GM19468 (cell line): Measurements from ENCODE around the gene PLCL2.

Experiments
- ATAC-seq: cut with Tn5 transposase; IDR thresholded peaks from one replicate; pipeline ENCODE4 v1.9.1; 2021; ENCODE audit warnings: mild to moderate bottlenecking, moderate library complexity, moderate number of reproducible peaks; ENCODE audit not compliant: unreplicated experiment; ENCODE audit errors: extremely low read depth

PLCL2 gene

DNA sequence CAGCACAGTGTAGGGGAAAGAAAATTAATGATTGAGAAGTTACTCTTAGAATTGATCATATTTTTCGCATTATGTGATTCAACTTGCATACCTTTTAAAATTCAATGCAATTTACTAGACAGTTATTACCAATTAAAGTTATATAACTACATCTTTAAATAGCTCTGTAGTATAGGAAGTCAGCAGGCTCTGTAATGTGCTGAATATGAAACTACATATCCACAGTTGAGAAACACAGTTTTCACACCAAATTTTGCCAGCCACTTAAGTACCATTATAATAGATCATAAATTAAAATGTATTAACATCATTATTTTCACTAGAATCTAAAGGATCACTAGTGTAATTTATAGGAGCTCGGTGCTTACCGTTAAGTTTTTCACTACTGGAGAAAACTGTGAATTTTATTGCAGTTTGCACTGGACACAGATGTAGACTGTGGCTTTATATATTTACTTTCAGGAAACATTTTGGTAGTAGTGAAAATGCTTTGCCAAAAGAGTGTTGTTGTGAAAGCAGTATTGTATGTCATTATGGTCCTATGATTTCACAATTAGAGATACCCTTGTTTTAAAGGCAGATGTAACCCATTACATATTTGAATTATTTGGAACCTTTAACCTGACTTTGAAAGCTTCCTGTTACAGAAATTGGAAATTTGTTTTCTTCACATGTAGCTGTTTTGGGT is 113.6 kb downstream of the PLCL2 start:
- no peak for ATAC-seq

DNA sequence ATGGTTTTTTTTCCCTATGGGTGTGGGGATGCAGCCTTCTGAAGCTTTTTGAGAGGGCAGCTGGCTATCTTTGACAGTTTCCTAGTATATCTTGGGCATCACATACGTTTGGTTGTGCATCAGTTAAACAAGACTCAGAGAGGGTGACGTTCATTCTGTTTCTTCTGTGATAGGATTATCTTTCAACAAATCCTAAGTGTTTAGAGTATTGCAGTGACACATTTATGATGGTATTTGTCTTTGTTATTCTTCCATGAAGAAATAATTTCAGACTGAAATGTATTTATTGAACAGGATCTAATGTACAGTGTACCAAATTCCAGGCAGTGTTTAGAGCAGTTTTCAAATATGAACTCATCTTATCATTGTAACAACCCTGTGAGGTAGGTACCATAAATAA is 114.4 kb downstream of the PLCL2 start:
- no peak for ATAC-seq

DNA sequence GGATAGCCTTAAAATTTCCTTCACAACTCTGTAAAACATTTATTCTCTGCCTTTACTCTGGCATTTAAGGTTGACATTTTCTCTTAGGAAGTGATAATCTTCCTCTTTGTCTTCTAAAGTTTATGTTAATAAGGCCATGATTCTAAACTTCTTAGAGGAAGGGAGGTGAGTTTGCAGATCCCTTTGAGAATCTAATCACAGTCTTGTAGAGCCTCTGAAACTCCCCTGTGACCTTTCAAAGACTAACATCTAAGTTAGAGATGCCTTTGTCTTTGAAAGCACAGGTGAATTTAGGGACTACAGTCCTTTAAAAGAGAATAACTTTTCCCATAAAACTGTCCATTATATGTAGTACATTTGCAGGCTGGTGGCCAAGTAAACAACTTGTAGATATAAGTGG is 115.1 kb downstream of the PLCL2 start:
- ATAC-seq, result no peak

DNA sequence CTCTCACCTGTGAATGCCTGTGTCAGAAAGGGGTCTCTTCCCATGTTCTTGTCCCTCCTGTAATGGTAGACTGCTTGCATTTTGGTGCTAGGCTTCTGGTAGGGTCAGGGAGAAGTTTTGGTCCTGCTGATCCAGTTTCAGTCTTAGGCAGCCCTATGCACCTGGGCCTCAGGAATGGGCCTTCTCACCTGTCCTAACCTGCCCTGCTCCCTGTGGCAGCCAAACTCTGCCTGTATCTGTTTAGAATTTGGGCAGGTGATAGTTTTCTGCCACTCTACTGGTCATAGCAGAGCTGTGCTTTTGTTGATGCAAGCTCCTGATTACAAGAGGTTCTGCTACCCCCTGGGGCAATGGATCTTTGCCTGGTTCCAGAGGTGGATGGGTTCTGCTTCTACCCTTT is 118.7 kb downstream of the PLCL2 start:
- ATAC-seq, result no peak

DNA sequence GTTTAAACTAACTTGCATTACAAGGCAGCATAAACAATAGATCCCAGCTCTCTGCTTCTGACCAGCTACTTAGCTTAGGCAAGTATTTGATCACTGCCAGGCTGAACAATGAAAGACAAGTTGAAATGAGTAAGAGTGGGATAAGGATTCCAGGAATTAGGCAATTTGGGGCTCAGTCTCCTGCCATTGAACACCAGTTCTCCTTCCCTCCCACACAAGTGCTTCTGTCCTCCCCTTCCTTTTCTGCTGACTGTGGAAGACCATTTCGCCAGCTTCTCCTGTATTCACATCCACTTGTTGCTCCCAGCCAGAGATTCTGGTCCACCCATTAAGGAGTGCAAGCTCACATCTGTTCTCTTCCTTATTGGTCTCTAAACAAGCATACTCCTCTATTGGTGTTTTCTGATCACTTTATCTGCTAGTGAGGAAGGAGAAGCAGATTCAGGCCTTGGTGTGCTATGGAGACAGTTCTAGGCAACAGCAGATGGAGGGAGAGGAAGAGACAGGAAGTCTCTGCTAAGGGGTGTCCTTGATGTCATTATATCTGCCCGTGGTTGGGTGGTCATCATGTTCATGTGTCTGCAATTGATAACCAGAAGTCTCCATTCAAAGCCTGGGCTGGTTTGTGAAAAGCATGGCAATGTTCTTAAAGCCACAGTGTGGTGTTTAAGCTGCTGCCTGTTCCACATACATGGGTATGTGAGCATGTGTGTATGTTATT is 121.5 kb downstream of the PLCL2 start:
- no peak for ATAC-seq

DNA sequence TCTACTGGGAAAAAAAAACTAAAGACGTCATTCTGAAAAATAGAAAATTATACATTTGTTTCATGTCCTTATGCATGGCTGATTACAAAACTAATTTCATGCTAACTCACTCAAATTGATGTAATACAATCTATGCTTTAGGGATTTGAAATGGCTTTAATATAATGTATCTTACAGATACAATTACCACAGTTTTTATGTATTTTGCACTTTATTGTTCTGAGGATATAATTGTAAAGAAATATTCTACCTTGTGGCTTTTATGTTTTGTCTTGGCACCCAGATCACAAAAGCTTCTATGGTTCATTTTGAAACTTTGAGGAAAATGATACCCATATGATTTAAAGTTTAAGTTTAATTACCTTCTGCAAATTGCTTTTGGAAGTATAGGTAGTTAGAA is 122.5 kb downstream of the PLCL2 start:
- no peak for ATAC-seq

DNA sequence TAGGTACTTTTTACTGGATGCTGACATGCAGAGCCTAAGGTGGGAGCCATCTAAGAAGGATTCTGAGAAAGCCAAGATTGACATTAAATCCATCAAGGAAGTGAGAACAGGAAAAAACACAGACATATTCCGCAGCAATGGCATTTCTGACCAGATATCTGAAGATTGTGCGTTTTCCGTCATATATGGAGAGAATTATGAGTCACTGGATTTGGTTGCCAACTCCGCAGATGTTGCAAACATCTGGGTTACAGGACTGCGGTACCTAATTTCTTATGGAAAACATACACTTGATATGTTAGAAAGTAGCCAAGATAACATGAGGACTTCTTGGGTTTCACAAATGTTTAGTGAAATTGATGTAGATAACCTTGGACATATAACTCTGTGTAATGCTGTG is 125.1 kb downstream of the PLCL2 start:
- no peak for ATAC-seq

DNA sequence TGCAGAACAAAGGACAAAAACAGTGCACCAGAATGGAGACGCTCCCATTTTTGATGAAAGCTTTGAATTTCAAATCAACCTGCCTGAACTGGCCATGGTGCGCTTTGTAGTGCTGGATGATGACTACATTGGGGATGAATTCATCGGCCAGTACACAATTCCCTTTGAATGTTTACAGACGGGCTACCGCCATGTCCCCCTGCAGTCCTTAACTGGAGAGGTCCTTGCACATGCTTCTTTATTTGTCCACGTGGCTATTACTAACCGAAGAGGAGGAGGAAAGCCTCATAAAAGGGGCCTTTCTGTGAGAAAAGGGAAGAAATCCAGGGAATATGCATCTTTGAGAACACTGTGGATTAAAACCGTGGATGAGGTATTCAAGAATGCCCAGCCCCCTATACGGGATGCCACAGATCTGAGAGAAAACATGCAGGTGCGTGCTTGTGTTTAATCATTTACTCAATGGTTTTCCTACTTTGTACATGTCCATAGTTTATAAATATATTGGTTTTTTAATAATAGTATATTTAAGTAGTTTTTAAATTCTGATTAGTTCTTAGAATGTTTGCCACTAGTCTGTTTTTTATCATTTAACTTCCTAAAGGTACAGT is 127.1 kb downstream of the PLCL2 start:
- ATAC-seq, result no peak

DNA sequence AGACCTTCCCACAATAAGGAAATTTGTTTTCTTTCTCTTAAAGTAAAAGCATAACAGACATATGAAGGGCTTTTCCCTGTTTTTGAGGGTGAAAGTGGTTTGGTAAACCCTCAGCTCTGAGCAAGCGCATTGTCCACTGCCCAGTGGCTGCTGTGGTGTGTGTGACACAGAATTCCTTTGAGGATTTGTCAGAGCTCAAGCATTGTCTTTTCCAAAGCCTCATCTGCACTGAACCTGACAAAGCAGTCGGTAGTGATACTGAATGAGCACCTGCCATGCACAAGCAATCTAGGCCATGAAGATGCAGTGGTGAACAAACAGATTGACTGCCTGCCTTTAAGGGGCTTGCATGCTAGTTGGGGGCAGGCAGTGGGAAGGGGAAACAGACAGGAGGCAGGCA is 128.3 kb downstream of the PLCL2 start:
- ATAC-seq, result no peak

DNA sequence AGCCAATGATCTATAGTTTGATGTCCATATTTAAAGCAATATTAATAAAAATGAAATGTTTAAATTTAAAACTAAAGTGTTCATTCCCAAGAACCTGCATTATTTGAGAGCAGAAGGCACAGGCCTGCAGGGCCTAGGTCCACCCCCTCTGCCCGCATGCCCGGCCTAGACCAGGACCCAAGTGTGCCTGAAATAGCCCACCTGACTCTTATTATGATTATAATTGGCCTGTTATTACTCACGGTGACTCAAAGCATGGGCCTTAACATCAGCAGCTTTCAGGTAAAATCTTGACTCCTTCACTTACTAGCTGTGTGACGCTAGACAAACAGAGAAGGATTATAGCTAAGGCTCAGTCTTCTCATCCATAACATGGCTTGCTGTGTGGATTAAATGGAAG is 128.8 kb downstream of the PLCL2 start:
- no peak for ATAC-seq

DNA sequence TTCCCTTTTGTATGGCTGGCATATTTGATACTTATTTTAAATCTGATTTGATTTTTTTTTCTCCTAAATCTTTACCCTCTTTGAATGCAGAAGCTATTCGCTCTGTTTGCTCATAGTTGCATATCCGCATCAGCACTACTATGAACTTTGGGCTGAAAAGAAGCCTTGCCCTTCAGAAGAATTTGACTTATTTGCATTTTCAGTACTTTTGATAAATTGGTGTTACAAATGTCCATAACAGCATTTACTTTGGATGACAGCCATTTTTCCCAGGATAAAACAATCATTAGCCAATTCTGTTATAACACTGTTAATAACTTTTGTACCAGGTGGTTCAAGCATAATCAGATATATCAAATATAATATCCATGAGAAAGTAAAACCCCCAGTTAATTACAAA is 129.5 kb downstream of the PLCL2 start:
- no peak for ATAC-seq

DNA sequence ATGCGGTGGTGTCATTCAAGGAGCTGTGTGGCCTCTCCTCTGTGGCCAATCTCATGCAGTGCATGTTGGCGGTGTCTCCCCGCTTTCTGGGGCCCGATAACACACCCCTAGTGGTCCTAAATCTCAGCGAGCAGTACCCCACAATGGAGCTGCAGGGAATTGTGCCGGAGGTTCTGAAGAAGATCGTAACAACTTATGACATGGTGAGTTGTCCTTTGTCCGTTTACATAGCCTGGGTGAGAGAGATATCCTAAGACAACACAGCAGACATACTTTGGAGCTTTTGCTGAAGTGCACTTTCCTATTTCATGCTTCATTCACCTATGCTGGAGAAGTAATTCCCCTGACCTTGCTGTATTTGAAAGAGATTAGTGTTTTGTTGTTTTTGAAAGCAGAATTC is 130.0 kb downstream of the PLCL2 start:
- no peak for ATAC-seq

DNA sequence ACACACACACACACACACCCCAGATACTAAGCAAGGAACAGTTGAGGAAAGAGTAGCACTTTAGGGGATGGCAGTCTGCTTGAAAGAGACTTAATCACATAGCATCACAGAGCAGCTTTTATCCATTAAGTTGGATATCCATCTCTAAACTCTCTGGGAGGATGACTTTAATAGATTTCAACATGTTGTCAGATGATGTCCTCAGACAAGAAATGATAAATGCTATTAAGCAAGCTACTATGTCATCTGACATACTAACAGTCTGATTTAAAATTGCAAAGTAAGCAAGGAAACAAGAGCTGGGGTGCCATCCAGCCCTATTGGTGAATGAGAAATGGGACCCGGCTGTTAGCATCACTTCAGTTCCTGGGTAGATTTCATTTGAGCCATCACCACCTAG is 136.9 kb downstream of the PLCL2 start:
- no peak for ATAC-seq

DNA sequence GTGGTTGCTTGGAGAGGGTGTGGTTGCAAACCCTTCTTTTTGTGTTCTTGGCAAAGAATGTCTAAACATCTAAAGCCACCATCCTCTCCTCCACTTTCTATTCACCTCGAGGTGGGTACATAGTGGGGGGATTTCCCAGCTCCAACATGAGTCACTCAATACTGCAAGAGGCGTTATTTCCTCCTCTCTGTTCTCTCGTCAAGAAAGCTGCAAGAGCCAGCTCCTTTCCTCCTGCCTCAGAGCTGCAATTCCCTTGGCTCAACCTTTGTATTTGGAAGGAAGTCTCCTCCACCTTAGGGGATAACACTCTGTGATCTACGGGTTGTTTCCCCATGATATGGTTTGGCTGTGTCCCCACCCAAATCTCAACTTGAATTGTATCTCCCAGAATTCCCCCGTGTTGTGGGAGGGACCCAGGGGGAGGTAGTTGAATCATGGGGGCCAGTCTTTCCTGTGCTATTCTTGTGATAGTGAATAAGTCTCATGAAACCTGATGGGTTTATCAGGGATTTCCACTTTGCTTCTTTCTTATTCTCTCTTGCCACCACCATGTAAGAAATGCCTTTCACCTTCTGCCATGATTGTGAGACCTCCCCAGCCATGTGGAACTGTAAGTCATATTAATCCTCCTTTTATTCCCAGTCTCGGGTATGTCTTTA is 138.4 kb downstream of the PLCL2 start:
- ATAC-seq, result no peak

DNA sequence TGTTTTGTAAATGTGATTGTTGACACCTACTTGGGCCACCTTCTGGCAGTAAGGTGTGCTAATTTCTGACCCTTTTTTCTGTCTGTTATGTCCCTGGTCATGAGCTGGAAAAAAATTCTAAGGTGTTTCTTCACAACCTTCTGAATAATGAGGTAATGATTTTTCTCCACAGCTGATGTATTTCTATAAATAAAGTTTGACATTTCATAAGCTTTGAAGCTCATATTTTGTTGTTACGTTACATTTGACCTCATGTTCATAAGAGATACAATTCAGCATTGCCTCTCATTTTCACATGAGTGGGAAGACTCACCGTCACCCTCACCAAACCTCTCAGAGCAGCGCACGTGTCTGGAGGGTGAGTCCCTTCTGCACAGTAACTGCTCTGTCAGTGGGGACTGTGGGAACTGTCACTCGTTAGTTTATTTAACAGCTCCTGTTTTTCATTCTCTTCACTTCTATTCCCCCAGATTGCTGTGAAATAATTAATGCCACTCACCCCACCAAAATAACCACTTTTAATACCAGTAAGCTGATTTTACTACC is 140.9 kb downstream of the PLCL2 start:
- no peak for ATAC-seq

DNA sequence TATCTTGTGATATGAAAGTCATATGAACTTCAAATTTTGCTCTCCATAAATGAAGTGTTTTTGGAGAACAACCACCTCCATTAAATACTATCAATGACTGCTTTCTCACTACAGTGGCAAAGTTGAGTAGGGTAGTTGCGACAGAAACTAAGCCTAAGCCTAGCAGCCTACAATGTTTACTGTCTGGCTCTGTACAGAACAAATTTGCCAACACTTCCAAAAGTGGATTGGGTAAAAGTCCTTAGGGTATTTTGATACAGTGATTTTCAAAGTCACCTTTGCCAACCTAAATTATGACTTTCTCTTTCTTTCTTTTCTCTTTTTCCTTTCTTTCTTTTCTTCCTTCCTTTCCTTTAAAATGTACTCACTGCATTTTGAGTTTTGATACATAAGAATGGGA is 142.6 kb downstream of the PLCL2 start:
- ATAC-seq, result no peak

DNA sequence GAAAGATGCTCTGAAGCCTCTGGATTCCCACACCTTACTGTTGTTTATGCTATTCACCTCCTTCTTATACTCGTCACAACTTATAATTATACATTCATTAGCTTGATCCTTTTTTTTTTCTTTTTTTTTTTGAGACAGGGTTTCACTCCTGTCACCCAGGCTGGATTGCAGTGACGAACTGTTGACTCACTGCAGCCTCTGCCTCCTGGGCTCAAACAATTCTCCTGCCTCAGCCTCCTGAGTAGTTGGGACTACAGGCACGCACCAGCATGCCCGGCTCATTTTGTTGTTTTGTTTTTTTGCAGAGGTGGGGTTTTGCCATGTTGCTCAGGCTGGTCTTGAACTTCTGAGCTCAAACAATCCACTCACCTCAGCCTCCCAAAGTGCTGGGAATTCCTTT is 143.6 kb downstream of the PLCL2 start:
- ATAC-seq, result no peak

DNA sequence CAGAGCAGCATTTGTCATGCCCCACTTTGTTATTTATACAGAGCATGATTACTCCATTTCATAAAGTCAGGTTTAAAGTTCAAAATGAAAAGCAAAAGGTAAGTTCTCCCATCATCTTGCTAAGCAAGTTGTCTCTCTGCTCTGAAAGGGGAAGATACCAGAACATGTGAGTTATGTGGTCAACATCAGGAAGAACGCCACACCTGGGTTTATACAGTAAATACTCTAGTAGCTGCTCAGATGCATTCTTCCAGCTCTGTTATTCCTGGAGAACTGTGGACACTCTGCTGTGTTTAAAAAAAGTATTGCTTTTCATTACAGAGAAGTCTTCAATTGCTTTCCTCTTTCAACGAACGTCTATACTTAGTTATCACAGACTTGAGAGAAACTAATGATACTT is 145.7 kb downstream of the PLCL2 start:
- ATAC-seq, result no peak

DNA sequence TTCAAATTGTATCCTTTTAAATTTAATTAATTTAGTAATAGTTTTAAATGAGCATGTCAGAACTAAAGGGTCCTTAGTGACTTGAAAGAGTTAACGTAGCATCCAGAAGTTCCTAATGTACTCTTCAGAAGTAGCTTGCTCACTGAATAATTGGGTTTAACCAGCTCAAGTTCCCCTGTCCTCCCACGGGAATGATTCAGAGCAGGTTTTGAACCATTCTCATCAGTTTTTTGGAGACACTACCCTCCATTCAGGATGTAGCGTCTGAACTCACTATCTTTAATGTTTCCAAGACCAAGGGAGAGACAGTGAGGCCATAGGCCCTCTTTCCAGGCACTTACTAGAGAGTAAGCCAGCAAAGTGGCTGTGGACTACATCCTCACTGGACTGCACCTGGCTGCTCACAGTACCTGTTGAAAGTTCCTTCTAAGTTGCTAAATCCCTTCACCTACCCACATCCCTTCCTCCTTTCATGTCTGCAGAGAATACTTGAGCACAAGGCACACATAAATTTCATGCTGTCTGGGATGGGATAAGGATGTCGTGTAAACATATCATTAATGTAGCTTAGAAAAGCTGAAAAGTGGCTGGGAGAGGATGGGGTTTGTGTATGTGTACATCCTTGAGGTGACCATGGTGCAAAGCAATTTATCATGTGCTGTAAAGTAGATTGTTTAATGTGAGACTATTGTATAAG is 146.3 kb downstream of the PLCL2 start:
- ATAC-seq, result no peak

DNA sequence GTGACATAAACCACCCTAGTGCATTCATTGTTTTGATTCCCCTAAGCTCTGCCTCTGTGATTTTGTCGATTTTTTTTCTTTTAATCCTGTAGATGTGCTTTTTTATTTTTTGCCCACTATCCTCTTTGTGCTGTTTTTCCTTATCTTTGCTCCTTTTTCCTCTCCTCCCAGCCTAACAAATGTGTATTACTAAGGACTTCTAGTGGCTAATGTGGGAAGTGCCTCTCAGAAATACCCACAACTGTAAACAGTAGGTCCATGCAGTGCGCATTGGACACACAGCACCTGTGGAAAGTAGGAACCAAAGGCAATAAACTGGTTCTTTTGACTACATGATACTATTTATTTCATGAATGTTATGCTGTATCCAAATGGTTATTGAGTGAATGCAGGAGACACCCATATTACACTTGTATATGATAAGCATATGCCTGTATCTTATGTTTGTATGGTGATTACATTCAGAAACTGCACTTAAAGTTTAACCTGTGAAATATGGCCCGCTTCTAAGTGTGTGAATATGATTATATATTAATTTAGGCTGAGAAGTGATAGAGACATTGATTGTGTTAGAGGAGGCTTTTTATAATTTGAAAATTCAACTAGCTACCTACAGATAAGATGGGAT is 147.8 kb downstream of the PLCL2 start:
- no peak for ATAC-seq
